ENCODE data around the gene MFAP3.
A peak's percentile ranks its signal among the peaks of the same experiment; 100 is the strongest.
"Not testable (repeated sequence)": the region's sequence is repeated elsewhere in the genome, so short reads cannot be mapped to it uniquely, and the experiment has no call there.

Gene MFAP3

GRCh38 chr5:154055201-154055600, 16.4 kb downstream of the MFAP3 start:
- DNase-seq: no peak

DNA sequence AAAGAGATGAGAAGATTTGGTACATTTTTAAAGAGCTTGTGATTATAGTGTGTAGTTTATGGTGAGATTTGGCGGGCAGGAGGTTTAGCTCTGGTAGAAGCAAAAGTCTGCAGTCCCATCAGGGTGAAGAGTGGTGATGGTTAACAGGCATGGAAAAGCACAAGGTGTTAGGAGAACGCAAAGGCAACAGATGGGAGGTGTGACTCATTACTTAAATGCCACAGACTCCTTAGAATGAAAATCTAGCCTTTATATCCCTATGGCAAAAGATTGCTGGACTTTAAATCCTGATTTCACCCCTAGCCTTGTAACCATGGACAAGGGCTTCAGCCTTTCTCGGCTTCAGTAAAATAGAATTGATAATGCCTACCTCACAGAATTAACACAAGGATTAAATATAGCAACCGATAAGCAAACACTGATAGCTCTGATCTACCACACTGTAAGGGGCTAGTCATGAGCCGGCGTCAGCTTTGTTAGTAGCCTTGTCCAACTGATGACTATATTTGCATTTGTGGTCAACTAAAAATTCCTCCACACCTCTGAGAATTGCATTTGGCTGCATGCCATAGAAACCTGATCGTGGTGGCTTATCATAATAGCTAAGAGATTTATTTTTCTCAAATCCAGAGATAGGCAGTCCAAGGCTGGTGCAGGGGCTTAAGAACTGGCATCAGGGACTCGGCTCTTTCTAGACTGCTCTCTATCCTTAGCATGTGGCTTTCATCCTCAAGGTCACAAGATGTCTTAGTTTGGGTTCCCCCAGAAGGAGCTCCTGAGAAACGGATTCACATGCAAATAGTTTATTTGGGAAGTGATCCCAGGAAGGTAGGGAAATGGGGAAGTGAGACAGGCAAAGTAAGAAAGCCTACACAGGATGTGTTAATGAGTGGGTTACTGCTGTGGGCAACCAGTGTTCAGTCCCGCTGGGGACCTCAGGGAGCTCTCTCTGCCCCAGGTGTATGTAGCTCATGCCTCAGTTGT, 19.6 kb downstream of the MFAP3 start:
- DNase-seq: no peak

GRCh38 chr5:154059039-154059430, 20.3 kb downstream of the MFAP3 start:
- DNase-seq: no peak

DNA sequence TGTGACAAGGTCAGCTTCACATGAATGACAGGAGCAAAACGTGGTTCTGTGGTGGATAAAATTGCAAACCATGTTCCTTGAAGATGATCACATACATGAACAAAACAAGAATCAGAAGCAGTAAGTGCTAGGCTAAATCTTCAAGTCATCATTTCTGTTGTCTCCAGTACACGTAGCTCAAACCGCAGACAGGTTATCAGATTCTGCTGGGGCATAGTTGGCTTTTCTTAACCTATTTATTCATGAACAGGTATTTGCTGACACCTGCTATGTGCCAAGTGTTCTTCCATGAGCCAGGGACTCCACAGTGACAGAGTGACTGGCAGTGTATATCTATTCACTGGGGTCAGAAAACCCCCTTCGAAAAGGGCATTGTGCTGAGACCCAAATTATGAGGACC, 20.8 kb downstream of the MFAP3 start:
- no peak for DNase-seq

DNA sequence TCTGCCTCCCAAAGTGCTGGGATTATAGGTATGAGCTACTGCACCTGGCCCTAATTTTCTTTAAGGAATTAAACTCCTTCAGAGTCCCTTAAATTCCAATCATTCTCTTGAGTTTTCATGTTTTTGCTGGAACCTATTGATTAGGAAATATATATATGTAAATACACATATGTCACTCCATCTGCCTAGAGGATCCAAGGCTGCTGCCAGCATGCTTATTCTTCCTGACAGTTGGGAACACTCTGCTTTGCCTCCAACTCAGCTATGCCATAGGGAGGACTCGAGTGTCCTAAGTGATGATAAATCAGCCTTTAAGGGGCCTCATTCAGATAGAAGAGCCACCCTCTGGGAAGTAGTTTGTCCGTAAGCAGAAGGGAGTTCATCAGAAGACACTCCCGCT, 21.8 kb downstream of the MFAP3 start:
- no peak for DNase-seq

GRCh38 chr5:154063372-154063771, 24.6 kb downstream of the MFAP3 start:
- DNase-seq: no peak

- no peak for DNase-seq
Observed at GRCh38 chr5:154065971-154066370, 27.2 kb downstream of the MFAP3 start.

DNA sequence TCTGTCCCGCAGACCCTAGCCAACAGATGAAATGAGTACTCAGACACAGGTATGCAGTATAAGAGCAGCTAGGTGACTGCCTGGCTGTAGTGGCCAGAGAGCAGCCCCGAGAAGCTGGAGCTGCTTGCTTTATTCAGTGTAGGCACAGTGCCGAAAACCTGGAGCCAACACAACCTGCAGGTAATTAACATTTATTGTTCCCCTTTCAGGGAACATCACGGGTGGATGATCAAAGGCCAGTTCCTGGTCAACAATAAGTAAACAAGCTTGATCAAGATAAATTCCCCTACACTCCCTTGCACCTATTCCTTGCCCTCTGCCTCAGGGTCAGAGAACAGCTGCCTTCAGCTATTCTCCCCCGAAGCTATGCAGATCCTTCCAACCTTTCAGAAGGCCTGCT, 31.1 kb downstream of the MFAP3 start:
- DNase-seq: not testable (repeated sequence)

DNA sequence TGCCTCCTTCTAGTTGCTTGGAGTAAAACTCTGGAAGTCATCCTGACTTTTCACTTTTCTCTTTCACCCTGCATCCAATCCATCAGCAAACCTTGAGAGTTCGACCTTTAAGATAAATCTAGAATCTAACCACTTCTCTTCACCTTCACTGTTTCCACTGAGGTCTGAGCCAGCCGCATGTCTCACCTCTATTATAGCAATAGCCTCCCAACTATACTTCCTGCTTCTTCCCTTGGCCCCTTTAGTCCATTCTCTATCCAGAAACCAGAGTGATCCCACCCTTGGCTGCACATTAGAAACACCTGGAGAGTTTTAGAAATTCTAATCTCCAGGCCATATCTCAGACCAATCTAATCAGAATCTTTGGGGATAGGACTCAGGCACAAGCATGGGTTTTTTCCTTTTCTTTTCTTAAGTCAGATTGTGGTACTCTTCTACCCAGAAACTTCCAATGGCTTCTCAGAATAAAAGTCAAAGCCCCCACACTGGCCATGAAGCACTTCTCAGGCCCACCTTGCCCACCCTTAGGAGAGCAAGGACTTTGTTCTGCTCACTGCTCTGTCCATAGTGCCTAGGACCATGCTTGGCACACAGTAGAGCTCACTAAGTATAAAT, 33.1 kb downstream of the MFAP3 start:
- no peak for DNase-seq

DNA sequence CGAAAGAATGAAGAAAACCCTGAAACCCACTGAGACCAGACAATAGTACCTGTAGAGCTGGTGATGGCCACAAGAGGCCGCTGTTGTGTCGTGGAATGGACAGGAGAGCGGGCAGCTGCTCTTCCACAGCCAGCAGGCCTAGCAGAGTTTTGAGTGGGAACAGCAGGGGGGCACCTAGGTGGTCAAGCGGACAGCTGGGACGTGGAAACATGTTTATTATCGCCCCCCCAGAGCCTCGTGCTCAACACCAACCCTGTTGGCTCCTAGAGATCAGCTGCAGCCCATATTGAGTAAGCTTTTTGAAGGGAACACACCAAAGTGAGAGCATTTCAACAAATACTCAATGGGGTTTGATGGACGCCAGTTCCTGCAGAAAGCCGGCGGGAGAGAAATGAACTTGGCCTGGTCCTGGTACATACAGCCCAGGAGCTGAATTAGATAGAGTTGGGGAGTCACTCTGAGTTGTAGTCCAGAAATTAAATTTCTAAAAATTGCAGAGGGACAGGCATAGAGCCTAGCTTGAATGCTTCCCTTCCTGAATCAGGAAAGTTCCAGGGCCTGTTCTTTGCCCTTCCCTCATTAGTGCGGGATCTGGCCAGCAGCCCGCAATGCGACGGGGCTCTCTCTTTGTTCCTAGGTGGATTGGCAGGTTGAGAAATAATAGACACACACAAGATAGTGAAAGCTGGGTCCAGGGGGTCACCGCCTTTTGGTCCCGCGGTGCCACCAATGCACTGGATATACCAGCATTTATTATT, 33.8 kb downstream of the MFAP3 start:
- DNase-seq: peak; percentile 55 to 80 (median 69)

DNA sequence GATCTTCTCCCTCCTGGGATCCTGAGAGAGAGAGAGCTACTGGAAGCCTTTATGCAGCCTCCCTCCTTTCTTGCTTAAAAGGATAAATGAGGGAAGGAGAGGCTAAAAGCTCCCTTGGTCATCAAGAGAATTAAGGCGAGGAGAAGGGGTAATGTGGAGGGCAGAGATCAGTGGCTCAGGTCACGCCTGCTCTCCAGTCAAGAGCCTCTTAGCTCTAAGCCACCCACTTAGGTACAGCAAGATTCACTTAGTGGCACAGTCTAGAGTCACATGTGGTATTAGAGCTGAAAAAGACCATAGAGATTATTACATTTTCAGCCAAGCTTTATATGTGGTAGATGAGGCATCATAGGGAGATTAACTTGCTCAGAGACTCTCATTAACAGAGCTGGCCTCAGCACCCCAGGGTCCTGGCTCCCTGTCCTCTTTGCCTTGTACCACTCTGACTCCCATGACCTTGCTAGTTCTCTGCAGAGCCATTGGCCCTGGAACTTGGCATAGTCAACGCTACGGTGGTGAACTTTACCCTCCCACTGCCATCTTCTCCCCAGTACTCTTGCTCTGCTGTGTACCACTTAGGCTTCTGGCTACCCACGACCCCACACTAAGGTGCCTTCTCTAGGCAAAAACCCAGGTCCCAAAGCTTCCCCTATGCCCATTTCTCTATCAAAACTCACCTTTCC, 37.6 kb downstream of the MFAP3 start:
- no peak for DNase-seq

DNA sequence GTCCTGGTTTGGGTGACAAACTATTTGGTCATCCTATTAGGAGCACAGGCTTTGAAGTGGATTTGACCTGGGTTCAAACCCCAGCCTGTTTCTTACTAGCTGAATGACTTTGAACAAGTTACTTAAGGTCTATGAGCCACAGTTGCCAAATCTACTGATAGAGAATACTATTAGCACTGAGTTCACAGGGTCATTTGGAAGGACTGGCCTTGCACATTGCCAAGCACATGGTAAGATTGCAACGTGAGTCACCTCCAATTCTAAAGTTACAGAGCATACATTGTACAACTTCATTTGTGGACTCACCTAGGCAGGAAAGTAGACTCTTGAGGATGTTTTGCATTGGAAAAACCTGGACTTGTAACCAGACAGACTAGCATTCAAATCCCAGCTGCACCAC, 38.9 kb downstream of the MFAP3 start:
- DNase-seq: no peak

DNA sequence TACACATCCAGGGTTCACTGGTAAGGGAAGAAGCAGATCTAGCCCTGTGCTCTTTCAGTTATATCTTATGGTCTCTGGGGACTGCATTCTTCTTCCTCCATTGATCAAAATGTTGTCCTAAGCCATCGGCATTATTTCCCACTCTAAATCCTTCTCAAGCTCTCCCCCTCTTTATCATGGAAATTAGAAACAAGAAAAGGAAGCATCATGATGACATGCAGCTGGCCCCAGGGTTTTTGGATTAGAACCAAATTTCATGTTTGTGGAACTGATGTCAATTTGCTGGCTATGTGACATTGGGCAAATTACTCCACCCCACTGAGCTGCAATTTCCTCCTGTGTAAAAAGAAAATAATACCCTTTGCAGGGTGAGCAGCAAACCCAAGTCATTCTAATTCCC, 39.5 kb downstream of the MFAP3 start:
- no peak for DNase-seq

GRCh38 chr5:154081246-154081645, 42.5 kb downstream of the MFAP3 start:
- no peak for DNase-seq

DNA sequence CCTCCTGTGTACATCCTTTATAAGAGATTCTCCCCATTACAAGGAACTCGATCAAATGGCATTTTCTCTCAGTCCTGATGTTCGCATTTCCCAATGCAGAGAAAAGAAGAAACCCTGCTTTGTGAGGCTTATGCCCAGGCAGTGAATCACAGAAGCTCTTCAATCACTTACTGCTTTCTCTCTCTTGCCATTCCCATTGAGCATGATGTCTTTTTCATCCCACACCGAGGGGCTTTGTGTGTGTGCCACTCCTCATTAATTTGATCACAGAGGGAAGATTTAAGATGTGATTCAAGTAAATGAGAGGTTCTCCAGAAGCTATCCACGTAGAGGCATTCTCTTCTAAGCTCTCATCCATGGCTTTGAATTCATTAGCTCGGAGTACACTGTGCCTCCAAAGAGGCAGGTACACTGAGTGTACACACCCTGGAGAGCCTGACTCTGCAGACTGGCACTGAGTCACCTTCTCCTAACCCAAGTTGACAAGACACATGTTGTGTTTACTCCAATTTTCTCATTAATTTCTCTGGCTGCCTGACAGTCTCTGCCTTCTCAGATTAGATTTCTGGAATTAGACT, 45.4 kb downstream of the MFAP3 start:
- DNase-seq: no peak

DNA sequence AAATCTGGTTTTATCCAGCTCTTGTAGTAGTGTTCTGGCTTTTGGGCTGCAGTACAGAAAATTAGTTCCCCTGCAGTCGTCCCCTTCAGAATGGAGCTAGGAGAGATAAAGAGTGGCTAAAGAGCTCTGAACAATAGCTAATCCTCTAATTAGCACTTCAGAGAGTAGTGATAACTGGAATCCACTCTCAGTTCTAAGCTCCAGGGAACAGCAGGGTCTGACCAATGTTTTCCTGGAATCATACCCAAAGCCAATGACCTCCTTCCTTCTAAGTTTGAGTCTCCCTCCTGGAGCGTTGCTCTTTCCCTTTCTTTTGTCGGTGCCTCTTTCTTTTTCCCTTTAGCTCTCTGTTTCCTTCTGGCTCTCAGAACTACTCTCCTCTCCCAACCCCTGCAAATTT, 47.4 kb downstream of the MFAP3 start:
- DNase-seq: no peak

DNA sequence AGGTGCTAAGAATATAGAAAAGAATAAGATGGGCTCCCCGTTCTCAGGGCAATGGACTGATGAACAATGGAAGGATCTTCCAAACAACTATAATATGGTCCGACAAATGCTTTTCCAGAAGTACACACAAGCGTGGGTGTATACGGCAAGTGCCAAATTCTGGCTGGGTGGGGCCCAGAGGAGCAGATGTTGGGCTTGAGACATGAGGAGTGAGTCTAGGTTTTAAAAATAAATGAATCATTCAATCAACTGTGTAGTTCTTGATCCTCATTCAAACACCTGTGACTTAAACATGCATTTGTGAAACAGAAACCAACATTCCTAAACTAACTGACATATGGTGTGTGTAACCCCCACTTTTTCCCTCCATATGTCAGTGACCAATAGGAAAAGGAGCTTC, 47.9 kb downstream of the MFAP3 start:
- no peak for DNase-seq

- DNase-seq: no peak
Observed at GRCh38 chr5:154087260-154087659, 48.5 kb downstream of the MFAP3 start.

GRCh38 chr5:154088801-154089200, 50.0 kb downstream of the MFAP3 start:
- no peak for DNase-seq

- DNase-seq: no peak
Observed at GRCh38 chr5:154090656-154091055, 51.9 kb downstream of the MFAP3 start.

- DNase-seq: no peak
Observed at GRCh38 chr5:154092356-154093141, 53.8 kb downstream of the MFAP3 start.

- DNase-seq: no peak
Observed at GRCh38 chr5:154093142-154093532, 54.4 kb downstream of the MFAP3 start.

Data from stimulated activated naive CD4-positive, alpha-beta T cell (primary cell).